HG03135 (cell line): ENCODE results near the gene DOP1B.
"Not testable (repeated sequence)": the region's sequence is repeated elsewhere in the genome, so short reads cannot be mapped to it uniquely, and the experiment has no call there.

ENCODE experiments used
- ATAC-seq: cut with Tn5 transposase; IDR thresholded peaks from one replicate; pipeline ENCODE4 v1.9.1; 2021; ENCODE audit warnings: mild to moderate bottlenecking, moderate library complexity; ENCODE audit not compliant: unreplicated experiment

DOP1B gene, protein sequence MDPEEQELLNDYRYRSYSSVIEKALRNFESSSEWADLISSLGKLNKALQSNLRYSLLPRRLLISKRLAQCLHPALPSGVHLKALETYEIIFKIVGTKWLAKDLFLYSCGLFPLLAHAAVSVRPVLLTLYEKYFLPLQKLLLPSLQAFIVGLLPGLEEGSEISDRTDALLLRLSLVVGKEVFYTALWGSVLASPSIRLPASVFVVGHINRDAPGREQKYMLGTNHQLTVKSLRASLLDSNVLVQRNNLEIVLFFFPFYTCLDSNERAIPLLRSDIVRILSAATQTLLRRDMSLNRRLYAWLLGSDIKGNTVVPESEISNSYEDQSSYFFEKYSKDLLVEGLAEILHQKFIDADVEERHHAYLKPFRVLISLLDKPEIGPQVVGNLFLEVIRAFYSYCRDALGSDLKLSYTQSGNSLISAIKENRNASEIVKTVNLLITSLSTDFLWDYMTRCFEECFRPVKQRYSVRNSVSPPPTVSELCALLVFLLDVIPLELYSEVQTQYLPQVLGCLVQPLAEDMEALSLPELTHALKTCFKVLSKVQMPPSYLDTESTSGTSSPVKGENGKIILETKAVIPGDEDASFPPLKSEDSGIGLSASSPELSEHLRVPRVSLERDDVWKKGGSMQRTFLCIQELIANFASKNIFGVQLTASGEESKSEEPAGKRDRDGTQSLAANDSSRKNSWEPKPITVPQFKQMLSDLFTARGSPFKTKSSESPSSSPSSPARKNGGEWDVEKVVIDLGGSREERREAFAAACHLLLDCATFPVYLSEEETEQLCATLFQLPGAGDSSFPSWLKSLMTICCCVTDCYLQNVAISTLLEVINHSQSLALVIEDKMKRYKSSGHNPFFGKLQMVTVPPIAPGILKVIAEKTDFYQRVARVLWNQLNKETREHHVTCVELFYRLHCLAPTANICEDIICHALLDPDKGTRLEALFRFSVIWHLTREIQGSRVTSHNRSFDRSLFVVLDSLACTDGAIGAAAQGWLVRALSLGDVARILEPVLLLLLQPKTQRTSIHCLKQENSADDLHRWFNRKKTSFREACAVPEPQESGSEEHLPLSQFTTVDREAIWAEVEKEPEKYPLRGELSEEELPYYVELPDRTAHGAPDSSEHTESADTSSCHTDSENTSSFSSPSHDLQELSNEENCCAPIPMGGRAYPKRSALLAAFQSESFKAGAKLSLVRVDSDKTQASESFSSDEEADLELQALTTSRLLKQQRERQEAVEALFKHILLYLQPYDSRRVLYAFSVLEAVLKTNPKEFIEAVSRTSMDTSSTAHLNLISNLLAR (N-terminal part only)

DNA sequence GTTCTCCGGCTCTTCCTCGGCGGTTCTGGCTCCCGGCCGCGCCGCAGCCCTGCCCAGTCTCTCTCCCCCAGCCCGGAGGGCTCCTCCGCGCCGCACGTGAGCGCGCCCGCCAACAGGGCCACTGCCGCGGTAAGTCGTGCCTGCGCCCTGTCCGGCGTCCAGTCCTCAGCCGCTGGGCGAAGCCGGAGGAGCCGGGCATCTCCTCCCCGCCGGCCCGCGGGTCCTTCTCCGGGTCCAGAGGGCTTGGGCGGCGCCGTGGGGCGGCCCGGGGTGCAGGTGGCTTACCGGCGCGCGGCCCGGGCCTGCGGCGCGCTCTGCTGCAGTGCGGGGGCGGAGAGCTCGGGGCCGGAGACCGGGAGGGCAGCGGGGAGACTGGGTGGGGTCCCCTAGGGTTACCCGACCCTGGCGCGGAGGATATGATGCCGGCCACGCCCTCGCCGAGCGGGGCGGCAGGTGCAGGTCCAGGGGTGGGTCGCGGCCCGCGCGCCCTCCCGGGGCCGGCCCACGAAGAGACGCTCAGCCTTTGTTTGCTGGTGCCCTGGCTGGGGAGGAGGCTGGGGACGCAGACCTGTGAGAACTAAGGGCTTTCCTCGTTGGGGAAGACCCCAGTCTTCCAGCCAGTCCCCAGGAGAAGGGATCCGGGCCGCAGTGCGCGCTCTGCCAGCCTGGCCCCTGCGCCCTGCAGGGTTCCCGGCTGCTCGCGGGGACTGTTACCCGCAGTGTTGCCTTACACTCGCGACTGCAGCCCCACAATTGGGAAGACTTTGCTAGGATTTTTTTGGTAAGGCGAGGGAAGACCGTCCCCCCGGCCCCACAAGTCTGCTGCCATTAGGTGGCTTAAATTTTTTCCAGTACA lies at the start of gene DOP1B:
DOP1B (plus strand) TSS at position 10 of the 856 bp plus-strand sequence. CDS start 7,910 bp downstream, outside the sequence.
- peak; percentile 16 for ATAC-seq

DNA sequence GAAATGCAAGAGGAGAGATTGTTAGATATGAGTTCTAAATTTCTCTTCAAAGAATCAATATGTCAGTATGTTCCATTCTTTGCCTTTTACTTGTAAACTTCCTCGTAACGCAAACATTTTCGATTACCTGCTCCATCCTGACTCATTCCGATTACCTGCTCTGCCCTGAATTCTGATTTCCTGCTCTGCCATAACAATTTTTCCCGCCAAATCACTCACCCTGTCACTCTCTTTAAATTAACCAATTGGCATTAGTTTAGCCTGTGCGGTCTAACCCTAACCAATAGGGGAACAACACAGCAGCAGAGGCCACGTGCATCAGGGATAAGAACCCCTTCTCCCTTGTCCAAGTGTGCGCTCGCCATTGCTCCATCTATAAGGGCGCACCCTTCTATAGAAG lies 46.8 kb upstream of the DOP1B start:
- no peak for ATAC-seq

DNA sequence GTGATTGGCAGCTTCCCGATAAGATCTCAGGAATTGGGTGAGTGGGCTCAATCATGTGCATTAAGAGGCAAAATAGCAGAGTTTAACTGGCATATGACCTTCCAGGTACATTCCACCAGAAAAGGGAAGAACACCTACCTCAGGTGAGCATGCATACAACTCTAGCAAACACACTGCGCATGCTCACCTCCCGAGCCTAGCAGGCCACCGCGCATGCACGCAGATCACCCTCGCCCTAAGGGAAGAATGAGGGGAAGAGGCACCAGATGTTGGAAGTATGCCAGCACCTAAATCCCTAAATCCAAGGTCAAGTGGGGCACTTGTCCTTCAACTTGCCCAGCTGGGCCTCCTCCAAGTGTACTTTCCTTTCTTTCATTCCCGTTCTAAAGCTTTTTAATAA lies 45.4 kb upstream of the DOP1B start:
- no peak for ATAC-seq

DNA sequence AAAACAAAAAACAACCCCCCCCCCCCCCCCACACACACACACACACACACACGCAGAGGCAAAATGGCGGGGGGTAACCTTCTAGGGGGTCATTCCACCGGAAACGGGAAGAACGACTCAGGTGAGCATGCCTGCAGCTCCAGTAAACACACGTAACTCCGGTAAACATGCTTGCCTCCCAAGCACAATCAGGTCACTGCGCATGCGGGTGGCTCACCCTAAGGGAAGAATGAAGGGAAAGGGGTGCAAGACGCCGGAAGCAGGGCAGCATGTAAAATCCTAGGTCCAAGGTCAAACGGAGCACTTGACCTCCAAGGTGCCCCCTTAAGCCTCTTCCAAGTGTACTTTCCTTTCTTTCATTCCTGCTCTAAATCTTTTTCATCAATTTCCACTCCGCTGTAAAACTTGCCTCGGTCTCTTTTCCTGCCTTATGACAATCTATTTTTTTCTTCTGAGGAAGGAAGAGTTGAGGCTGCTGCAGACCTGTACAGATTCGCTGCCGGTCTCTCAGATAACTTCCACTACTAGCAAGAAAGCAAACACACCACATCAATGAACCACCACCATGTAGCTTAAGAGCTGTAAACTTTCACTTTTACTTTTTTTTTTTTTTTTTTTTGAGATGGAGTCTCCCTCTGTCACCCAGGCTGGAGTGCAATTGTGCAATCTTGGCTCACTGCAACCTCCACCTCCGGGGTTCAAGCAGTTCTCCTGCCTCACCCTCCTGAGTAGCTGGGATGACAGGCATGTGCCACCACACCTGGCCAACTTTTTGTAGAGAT lies 42.8 kb upstream of the DOP1B start:
- ATAC-seq = no peak

DNA sequence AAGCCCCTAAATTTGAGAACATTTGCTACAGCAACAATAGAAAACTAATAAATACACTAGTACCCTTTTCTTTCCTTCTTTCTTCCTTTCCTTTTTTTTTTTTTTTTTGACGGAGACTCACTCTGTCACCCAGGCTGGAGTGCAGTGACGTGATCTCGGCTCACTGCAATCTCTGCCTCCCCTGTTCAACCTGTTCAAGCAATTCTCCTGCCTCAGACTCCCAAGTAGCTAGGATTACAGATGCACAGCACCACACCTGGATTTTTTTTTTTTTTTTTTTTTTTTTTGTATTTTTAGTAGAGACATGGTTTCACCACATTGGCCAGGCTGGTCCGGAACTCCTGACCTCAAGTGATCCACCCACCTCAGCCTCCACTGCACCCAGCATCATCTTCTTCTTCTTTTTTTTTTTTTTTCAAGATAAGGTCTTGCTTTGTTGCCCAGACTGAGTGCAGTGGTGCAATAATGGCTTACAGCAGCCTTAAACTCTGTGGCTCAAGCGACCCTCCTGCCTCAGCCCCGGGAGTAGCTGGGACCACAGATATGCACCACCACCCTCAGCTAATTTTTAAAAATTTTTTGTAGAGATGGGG lies 41.4 kb upstream of the DOP1B start:
- no peak for ATAC-seq

DNA sequence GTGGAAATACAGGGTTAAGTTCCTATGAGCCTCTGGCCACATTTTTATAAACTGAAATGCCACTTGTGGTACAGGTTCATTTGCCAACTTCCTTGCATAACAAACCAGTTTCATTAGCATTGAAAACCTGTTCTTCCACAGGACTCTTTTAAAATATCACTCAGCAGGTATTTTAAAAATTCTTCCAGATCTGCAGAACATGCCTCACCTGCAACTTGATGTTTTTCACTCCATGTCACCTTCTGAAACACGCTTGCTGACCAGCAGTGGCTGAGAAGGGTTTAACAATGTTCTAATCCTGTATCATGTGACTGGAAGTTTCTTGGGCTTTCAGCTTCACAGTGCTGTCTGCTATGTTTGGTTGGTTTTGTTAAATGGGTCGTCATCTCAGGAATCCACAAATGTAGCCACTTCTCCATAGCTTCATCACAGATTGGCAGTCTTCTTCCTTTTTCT lies 39.3 kb upstream of the DOP1B start:
- no peak for ATAC-seq

DNA sequence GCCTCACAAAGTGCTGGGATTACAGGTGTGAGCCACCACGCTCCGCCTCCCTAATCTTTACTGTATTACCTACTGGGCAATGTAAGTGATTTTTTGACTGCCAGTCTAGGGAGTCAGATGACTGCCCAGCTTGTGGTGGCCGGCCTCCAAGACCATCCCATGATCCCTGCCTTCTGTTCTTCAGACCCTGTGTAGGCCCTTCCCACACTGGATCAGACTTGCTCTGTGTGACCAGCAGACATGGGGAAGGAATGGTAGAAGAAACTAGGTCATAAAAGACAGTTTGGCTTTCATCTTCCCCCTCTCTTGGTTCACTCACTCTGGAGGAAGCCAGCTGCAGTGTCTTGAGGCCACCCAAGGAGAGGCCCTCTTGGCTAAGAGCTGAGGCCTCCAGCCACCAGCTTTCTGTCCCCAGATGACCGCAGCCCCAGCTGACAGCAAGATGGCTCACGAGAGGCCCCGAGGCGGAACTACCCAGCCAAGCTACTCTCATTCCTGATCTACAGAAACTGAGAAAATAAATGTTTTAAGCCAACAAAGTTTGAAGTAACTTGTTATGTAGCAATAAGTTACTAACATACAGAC lies 36.2 kb upstream of the DOP1B start:
- no peak for ATAC-seq

DNA sequence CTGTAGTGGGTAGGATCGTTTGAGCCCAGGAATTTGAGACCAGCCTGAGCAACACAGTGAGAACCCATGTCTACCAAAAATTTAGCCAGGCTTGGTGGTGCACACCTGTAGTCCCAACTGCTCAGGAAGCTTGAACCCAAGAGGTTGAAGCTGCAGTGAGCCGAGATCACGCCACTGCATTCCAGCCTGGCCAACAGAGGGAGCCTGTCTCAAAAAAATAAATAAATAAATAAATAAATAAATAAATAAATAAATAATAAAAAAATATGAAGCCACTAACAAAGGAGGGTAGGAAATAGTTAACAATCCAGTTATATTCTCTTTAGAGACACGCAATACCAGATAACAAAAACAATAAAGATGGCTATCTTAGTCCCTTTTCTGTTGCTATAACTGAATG lies 33.6 kb upstream of the DOP1B start:
- ATAC-seq = no peak

DNA sequence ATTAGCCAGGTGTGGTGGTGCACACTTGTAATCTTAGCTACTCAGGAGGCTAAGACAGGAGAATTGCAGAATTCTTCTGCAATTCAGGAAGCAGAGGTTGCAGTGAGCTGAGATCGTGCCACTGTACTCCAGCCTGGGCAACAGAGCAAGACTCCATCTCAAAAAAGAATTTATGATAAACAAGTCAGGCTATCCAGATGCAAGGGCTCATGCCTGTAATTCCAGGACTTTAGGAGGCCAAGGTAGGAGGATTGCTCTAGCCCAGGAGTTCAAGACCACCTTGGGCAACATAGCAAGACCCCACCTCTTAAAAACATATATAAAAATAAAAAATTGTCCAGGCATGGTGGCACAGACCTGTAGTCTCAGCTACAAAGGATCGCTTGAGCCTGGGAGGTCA lies 32.2 kb upstream of the DOP1B start:
- ATAC-seq = no peak

DNA sequence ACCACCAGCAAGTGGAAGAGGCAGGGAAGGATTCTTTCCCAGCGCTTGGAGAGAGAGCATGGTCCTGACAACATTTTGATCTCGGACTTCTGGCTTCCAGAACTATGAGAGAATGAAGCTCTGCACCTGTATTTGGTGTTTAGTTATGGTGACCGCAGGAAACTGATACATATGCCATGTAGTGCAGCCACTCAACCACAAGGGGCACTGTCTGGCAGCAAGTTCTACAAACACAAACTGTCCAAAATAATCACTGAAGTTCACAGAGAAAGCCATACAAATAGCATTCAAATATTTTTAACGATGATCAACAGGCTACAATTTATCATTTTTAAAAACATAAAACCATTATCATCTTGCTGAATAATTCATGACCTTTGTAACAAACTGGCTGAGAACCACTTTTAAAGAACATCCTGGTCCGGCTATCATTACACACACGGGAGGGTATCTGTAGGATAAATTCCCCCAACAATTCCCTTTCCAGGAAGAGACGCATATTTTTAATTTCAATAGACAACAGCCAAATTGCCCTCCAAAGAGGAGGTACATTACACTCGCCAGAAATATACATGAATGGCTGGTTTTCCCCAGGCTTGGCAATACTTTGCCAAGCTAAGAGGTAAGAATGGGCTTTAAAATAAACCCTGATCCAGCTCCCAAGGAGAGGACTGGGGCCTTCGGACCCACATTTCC lies 31.0 kb upstream of the DOP1B start:
- no peak for ATAC-seq

DNA sequence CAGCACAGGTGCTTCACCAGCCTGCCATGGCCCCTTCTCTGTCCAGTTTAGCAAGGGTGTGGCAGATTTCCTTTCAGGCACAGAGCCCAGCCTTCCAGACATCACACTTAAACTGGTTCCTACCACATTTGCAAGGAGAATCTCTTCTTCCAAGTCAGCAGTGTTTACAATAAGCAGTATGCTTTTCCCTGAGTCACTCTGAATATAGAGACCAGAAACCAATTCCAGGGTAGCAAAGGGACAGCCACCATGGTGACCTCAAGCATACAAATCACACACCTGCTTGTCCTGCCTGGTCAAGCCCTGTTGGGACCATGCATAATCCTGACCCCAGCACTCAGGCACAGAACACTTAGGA lies 30.4 kb upstream of the DOP1B start:
- ATAC-seq = no peak

DNA sequence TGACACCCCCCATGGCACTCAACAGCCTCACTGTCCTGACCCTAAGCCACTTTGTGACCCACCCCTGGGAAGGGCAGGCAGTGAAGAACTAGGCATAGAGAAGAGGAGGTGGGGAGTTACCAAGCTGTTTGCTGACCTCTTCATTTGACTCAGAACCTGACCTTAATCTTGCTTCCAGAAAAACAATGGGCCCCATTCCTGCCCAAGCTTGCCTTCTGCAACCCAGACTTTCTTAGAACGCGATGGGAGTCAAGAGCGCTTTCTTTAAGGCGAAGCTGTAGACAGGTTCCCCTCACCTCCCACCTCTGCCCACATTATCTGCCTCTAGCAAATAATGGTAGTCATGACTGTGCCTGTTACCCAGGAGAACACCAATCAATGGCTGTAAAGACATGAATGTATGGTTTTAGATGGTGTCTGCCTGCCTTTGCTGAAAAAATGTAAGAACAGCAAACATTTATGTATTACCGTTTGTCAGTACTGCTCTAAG lies 30.0 kb upstream of the DOP1B start:
- no peak for ATAC-seq

DNA sequence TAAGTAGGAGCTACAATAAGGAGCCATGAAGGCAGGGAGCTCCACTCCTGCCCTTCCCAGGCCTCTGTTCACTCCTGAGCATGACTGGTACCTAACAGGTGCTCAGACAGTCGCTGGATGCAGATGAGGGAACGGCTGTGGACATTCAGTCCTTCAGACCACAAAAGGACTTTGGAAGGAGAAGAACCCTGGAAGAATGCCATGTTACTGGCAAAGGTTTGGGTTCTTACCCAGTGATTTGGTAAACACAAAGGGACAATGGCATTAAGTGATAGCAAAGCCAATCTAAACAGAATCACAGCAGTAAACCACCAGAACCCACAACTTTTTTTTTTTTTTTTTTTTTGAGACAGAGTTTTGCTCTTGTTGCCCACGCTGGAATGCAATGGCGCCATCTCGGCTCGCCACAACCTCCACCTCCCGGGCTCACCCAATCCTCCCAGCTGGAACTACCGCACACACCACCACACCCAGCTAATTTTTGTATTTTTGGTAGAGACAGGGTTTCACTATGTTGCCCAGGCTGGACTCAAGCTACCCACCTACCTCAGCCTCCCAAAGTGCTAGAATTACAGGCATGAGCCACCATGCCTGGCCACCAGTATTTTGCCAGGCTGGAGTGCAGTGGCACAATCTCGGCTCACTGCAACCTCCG lies 29.2 kb upstream of the DOP1B start:
- ATAC-seq = no peak

DNA sequence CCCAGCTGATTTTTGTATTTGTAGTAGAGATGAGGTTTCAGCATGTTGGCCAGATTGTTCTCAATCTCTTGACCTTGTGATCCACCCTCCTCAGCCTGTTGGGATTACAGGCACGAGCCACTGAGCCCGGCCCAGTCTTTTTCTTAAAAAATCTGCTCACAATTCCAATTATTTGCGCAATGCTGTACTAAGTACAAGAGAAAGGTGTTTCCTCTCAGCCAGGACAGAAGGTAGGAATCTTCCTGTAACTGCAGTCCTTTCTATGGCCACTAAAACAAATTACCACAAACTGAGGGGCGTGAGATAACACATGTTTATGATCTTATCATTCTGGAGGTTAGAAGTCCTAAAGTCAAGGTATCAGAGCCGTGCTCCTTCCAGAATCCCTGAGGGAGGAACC lies 28.6 kb upstream of the DOP1B start:
- no peak for ATAC-seq

DNA sequence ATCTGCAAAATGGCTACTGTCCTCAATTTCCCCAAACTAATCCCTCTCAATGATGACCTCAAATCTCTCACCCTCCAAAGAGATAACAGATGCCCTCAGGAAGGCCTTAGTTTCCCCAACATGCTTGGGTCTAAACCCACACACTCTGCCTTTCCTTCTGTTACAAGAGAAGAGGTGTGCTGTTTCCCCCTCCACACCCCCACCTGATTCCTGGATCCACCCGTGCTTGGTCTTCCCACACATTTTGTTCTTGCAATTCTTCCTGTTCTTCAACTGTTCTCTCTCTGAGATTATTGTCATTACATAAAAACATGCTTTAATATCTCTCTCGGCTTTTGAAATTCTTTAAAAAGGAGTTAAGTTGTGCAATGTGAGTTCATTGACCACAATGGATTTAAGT lies 27.4 kb upstream of the DOP1B start:
- ATAC-seq = no peak

DNA sequence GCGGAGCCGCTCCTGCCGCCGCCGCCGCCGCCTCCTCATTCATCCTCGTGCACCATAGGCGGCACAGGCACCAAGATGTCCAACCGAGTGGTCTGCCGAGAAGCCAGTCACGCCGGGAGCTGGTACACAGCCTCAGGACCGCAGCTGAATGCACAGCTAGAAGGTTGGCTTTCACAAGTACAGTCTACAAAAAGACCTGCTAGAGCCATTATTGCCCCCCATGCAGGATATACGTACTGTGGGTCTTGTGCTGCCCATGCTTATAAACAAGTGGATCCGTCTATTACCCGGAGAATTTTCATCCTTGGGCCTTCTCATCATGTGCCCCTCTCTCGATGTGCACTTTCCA lies 26.2 kb upstream of the DOP1B start:
- ATAC-seq = not testable (repeated sequence)

DNA sequence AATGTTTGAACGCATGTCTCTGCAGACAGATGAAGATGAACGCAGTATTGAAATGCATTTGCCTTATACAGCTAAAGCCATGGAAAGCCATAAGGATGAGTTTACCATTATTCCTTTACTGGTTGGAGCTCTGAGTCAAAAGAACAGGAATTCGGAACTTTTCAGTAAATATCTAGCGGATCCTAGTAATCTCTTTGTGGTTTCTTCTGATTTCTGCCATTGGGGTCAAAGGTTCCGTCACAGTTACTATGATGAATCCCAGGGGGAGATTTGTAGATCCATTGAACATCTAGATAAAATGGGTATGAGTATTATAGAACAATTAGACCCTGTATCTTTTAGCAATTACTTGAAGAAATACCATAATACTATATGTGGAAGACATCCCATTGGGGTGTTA lies 25.8 kb upstream of the DOP1B start:
- not testable (repeated sequence) for ATAC-seq

DNA sequence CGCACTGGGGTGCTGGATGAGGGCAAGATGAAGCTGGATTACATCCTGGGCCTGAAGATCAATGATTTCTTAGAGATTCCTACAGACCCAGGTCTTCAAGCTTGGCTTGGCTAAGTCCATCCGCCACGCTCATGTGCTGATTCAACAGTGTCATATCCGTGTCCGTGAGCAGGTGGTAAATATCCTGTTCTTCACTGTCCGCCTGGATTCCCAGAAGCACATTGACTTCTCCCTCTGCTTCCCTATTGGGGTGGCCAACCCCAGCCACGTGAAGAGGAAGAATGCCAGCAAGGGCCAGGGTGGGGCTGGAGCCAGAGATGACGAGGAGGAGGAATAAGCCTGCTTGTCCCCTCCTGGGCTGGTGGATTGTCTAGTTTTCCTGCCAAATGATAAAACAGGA lies 23.9 kb upstream of the DOP1B start:
- ATAC-seq = no peak
